ENCODE data around the gene AOPEP. TPM values are rescaled to one million over a fixed set of nuclear protein-coding genes. Genes with fewer than 3 reads are reported as not detected.
"Not testable (repeated sequence)": the region's sequence is repeated elsewhere in the genome, so short reads cannot be mapped to it uniquely, and the experiment has no call there.

AOPEP gene
- total RNA-seq, 1 donor: 20.7 TPM

DNA sequence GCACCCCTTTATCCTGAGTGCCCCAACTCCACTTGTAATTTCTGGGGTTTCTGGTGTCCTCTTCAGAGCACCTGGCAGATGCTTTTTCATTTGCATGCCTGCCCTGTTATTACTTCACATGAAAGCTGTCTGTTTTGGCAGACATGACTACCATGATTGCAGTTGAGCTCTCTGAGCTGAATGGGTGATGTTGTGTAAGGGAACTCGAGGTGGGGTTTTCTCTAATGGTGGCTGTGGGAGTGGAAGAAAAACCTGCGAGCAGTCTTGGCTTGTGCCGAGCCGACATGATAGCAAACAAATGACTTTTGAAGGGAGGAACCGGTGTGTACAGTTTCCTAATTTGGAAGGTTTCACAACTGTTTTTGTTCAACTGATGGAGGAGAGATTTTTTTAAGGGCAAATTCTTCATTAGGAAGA lies 196.2 kb downstream of the AOPEP start:
- no peak for DNase-seq (ENCODE audit: low read depth in 2 of 3, low spot score in 2 of 3)

DNA sequence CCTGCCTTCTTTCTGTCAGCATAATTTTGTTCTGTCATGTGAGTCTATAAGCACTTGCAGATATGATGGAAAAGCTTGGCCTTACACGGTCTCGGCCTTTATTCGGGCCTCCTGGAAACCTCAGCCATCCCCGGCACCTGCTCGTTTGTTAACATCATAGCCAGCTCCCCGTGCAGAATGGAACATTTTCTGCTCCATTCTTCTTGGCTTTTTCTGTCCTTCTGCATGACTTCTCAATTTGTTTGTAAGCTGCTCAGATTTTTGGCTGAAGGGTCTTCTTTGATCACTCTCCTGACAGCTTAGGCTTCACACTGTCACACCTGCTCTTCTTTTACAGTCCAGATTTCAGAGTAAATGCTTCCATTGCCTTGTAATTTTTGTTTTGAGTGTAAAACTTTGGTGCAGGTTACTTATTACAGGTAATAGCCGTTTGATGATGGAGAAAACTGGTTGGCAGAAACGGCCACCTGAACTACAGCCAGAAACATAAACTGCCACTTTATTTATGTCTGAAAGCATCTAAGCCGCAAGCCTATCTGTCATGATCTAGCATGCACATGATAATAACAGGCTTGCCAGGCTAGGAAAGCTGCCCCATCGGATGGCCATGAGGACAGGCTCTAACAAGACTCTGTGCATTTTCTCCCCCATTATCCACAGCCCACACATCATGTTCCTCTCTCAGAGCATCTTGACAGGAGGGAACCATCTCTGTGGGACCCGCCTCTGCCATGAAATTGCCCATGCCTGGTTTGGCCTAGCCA lies 197.0 kb downstream of the AOPEP start:
- DNase-seq (ENCODE audit: low read depth in 2 of 3, low spot score in 2 of 3): no peak

DNA sequence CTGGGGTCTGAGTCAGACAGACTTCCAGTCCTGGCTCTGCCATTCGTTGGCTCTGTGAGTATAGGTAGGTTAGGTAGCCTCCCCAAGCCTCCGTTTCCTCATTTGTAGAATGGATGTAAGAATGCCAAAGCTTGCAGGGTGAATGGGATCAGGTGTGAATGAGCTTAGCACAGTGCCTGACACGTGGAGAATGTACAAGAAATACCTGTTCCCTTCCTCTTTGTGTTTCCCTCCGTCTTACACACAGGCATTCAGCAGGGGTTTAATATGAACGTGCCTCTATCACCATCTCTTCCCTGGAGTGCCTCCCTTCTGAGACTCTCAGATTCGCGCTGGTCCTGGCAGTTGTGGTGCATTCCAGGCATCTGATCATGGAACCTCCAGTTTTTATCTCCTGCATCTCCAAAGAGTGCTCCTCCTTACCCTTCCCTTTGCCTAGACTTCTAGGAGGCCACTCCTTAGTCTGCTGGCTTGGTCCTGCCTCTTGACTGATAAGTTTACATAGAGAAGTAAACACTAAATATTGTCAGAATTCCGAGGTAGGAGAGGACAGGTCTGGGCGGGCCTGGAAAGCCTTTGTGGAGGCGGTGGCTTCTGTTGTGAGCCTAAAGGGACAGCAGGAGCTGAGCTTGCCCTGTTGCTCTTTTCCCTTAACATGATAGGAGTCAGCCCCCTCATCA lies 199.4 kb downstream of the AOPEP start:
- DNase-seq (ENCODE audit: low read depth in 2 of 3, low spot score in 2 of 3): no peak

DNA sequence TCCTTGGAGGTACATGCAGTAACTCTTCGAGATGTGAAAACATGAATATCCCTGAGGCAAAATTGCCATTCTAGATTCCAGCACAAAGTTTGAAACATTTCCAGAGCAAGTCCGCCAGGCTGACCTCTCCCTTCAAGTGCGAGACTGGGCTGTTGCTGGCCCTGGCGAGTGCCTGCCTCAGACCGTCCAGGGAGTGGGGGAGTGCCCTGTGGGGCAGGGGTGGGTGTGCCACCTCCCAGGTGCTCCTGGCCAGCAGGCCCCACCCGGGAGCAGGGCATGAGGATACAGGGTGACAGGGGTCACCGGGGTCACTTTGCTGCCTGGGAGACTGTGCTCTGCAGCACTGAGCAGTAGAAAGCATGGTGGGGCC lies 199.9 kb downstream of the AOPEP start:
- no peak for DNase-seq (ENCODE audit: low read depth in 2 of 3, low spot score in 2 of 3)

DNA sequence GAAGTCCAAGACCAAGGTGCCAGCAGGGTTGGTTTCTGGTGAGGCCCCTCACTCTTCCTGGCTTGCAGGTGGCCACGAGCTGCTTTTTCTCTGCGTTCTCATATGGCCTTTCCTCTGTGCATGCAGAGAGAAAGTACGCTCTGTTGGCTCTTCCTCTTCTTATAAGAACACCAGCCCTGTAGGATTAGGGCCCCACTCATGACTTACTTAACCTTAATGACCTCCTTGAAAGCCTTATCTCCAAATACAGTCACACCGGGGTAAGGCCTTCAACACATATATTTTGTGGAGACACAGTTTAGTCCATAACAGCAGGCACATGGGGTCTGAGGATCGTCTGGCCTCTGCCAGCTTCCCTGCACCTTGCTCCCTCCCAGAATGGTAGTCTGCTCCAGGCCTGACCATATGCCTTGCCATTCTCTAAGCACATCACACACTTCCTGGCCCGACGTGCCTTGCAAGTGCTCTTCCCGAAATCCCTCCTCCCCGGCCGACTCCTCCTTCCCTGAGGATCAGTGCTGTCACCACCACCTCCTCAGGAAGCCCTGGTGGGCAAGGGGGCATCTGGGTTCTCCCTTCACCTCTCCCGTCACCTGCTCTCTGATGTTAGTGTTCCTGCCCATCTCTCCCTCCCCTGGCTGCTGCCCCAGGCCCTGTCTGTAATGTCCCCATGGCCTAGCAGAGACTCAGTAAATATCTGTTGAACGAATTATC lies 200.7 kb downstream of the AOPEP start:
- DNase-seq (ENCODE audit: low read depth in 2 of 3, low spot score in 2 of 3): no peak

DNA sequence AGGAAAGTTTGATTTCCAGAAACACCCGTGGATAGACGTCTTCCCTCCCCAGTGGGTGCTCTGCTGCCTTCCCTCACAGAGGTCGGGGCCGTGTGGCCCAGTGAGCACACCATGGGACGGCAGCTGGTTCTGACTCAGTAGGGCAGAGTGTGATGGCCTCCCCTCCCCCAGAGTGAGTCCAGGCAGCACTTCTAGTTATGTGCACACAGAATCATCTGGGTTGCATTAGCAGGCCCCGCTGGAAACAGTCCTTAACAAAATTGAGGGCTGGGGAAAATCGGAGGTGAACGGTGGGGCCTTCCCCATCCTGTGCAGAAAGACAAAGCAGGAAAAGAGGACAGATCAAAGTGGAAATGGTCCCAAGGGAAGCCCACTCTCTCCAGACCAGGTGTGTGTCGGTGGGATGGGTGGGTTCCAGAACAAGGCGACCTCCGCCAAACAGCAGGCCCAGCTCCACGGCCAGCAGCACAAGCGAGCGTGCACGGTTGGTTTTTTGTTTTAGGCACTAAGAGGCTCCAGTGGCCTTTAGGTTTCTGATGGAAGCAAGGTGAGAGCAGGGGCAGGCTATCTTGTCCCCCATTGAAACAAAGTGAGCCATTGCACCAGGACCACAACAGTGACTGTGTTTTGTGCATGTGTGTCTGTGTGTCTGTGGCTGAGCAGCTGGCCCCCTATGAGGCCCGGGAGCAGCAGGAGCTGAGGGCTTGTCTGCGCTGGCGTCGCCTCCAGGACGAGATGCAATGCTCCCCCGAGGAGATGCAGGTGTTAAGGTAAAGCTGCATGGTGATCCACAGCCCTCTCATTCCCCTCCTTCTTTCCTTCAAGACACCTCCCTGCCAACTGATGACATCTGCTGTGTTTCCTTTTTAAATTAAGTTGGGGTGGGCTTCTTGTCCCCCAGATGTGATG lies 201.5 kb downstream of the AOPEP start:
- DNase-seq (ENCODE audit: low read depth in 2 of 3, low spot score in 2 of 3): no peak

DNA sequence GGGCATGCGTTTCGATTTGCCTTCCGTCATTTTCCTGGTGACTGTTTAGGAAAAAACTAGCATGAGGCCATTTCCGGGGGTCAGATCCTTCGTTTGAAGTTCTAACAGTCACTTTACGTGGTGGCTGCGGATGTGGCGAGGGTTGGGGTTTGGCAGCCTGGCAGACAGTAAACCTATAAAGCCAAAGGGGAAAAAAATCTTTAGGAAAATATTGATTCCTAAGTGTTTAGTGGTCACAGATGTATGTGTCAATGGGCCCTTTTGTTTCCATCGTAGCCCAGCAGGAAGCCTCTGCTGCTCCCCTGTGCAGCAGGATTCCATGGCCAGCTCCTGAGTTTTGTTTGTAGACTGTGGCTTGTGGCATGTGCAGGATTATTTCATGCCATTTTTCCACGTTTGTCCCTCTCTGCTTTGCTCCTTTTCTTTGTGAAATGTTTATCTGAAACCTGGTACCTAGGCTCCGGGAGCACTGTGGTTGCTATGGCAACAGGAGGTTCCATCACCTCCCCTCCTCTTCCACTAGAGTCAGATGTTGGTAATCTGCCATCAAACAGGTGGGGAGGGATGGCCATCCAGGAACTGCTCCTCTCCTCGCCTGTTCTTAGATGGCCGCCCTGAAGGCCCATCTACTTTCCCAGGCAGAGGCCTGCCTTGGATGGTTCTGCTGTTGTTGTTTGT lies 202.3 kb downstream of the AOPEP start:
- no peak for DNase-seq (ENCODE audit: low read depth in 2 of 3, low spot score in 2 of 3)

DNA sequence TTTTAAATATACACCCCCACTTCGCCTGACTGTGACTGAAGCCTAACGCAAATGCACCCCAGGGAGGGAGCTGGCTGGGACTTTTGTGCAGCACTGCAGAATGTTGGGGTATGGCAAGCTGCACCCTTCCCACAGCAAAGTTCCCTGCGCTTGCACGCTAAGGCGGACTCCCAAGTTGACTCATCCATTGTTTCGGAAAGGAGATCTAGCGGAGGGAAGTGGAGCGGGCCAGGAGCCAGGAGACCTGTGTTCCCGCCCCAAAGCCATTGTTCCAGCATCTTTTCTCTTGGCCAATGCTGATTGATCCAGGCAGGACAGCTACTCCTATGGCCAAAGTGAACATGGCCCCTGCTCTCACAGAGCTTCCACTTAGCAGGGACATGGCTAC lies 202.9 kb downstream of the AOPEP start:
- DNase-seq (ENCODE audit: low read depth in 2 of 3, low spot score in 2 of 3): no peak

DNA sequence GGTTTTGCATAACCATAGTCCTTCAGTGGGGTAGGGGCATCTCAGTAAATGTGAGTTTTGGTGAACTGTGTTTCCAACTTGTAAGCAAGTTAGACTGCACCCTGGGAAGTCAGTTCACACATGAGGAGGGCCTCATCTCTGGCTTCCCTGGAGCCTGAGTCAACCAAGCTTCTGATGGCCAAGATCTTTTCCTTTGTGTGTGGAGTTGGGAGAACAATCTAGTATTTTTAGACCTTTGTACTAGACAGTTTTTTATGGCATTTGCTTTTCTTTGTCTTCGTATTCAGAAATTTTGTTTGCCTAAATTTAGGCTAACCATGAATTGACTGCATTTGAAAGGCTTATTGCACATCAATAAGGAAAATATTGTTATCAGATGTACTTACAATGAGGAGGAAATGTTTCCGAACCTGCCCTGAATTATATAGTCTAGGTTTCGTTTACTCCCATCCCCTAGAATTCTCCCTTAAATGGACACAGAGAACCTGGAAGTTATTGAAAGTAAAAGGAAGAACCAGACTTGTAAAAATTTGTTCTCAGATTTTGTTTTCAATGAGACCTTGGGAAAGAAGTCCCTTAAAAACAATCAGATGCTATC lies 204.6 kb downstream of the AOPEP start:
- no peak for DNase-seq (ENCODE audit: low read depth in 2 of 3, low spot score in 2 of 3)

DNA sequence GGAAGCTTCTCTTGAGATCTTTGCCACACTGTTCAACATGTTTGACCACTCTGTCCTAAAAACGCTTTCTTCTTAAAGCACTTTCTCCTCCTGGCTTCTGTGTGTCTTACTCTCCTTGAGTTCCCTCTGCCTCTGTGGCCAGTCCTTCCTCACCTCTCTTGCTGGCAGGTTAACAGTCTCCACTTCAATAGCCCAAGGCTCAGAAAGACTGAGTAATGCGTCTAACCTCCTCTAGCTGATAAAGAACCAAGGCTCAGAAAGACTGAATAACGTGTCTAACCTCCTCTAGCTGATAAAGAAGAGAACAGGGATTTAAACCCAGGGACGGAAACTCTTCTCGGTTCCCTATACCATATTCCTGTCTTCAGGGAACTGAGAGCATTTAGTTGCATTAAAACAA lies 205.2 kb downstream of the AOPEP start:
- DNase-seq (ENCODE audit: low read depth in 2 of 3, low spot score in 2 of 3): no peak

DNA sequence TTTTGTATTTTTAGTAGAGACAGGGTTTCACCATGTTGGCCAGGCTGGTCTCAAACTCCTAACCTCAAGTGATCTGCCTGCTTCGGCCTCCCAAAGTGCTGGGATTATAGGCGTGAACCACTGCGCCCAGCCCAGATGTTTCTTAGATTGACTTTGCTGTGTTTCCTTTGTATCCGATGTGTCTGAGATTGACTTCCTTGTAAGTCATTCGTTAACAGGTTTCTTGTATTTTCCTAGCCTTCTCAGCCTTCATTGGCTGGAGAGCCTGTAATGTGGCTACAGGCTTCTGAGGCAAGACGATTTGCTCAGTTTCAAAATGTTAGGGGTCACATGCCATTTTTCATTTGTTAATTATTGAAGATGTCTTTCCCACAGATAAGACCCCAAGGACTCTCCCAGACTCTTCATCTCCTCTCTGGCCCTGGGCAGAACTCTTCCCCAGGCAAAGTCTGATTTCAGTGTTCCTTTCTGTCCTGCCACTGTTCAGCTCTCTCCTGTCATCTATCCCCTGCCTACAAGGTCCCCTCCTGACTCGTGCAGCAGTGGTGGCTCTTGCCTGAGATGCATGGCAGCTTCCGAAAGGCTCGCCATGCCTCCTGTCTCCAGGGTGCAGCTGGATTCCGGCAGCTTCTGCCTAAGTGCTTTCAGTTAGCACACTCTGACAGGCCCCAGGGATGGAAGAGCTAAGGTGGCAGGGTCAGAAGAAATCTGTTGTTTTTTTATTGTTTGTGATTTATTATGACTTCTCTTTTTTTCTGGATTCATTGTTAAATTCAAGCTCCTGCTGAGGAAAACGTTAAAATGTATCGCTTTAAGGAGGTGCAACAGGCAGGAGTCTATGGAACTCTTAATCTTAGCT lies 206.4 kb downstream of the AOPEP start:
- no peak for DNase-seq (ENCODE audit: low read depth in 2 of 3, low spot score in 2 of 3)

DNA sequence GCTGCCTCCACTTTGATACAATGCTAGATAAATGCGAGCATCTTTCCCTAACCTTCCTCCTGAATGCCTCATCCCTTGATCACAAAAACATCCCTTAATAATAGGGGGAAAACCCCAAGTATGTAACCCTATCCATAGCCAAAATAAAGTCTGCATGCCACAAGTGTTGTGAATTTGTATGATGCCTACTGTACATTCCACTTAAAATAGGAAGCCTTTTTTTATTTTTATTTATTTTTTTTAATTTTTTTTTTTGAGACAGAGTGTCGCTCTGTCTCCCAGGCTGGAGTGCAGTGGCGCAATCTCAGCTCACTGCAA lies 207.0 kb downstream of the AOPEP start:
- no peak for DNase-seq (ENCODE audit: low read depth in 2 of 3, low spot score in 2 of 3)

DNA sequence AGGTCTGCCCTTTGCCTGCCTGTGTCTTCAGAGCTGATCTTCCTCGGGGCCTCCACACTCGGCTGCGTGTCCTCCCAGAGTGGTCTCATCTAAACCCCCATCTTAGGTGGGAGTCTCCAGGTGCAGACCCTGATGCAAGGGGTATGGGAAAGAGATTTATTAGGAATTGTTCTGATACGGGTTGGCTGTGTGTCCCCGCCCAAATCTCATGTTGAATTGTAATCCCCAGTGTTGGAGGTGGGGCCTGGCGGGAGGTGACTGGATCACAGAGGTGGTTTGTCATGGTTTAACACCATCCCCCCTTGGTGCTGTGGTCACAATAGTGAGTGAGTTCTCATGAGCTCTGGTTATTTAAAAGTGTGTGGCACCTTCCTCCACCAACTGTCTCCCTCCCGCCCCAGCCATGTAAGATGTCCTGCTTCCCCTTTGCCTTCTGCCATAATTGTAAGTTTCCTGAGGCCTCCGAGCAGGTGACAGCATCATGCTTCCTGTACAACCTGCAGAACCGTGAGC lies 208.4 kb downstream of the AOPEP start:
- DNase-seq (ENCODE audit: low read depth in 2 of 3, low spot score in 2 of 3): no peak

DNA sequence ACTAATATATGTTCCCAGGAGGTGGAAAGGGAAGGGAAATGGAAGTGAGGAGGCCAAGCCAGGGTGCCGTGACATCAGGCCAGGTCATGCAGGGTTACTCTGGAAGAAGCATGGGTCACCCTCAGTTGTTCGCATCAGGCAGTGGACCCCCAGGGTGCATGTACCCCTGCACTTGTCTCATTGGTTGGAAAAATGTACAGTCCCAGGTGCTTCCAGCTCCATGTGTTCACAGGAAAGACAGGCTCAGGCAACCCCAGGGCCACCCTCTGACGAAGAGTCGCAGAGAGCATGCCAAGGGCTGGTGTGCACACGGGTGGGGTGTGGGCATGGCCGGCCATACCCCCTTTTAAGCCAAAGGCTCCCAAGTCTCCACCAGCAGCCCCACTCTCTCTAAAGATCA lies 208.9 kb downstream of the AOPEP start:
- no peak for DNase-seq (ENCODE audit: low read depth in 2 of 3, low spot score in 2 of 3)

DNA sequence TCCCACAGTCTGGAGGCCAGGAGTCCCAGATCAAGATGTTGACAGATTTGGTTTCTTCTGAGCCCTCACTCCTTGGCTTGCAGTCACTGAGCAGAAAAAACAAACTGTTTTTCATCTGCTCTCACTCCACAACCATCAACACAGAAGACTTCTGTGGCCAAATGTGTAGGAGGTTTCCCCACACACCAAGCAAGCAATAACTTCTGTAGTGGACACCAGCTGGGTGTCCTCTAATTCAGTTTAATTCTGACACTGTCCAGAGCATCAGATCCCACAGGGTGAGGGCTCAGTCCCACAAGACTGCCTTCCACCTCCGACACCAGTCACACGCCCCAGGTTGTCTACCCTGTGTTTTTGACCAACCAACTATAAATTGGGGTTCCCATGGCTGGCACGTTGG lies 209.9 kb downstream of the AOPEP start:
- no peak for DNase-seq (ENCODE audit: low read depth in 2 of 3, low spot score in 2 of 3)

DNA sequence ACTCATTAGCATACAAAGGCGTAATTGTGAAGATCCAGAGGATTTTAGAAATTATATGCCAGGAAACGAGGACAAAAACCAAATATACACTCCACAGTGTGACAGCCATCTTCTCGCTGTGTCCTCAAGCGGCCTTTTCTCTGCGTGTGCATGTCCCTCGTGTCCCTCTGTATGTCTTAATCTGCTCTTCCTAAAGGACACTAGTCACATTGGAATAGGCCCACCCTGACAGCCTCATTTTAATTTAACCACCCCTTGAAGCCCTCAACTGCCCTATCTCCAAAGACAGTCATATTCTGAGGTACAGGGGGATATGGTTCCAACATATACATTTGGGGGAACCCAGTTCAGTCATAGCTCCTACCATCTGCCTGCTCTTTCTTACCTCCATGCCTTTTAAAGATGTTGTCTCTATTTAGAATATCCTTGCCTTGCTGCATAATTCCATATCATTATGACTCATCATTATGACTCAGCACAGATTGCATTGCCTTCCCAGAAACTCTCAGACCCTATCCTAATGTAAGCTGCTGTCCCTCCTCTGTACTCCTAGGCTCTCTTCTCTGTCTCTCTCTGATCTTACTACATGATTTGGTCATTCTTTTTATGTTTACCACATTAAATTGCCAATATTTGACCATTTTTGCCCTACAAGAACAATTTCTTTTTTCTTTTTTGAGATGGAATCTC lies 210.9 kb downstream of the AOPEP start:
- no peak for DNase-seq (ENCODE audit: low read depth in 2 of 3, low spot score in 2 of 3)

DNA sequence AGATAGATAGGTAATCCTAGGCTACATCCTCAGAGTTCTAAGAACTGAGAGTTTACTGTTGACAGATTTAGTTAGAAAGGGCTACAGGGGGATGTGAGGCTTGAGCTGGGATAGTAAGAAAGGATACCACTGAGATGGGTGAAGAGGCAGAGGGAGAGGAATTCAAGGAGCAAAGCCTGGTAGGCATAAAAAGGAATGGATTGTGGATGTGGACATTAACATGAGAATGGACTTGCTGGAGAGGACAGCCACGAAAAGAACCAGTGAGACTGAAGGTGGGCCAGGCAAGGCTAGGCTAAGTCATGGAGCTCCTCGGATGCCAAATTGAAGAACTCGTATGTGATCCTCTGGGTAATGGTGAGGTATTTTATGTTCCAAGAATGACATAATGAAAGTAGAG lies 211.9 kb downstream of the AOPEP start:
- DNase-seq (ENCODE audit: low read depth in 2 of 3, low spot score in 2 of 3): no peak

DNA sequence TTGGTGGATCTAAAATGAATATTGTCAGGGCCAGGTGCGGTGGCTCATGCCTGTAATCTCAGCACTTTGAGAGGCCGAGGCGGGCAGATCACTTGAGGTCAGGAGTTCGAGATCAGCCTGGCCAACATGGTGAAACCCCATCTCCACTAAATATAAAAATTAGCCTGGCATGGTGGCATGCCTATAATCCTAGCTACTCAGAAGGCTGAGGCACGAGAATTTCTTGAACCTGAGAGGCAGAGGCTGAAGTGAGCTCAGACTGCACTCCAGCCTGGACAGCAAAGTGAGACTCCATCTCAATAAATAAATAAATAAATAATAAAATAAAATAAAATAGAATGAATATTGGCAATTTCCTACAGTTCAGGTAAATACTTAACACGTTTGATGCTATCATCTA lies 213.8 kb downstream of the AOPEP start:
- not testable (repeated sequence) for DNase-seq (ENCODE audit: low read depth in 2 of 3, low spot score in 2 of 3)

Measured in hematopoietic multipotent progenitor cell (in vitro differentiated cells).